ENCODE results near the gene CD300E. TPM values are rescaled to one million over a fixed set of nuclear protein-coding genes. Genes with fewer than 3 reads are reported as not detected.

Gene CD300E
- total RNA-seq, 1 experiment from 2014 or later, result not detected

- POLR2A ChIA-PET (ENCODE audit: low non-redundant PET), result no interaction called here
- intact Hi-C loops (cut with micrococcal nuclease; ENCODE audit: unreplicated experiment), result loop anchor here (10.0 kb wide), 1 partner anchor 241 kb away; the partner anchor contains the start of genes BTBD17 and GPR142
- TF ChIP-seq EZH2 (IDR thresholded peaks at IDR 0.05; ENCODE audit: borderline replicate concordance, low read depth, low read length, poor library complexity, severe bottlenecking), result no peak
- no peak overlapping the region for H3K4me3 ChIP-seq (ENCODE audit: low read depth, low read length, poor library complexity, severe bottlenecking)
- H3K27ac ChIP-seq (ENCODE audit: low read depth, low read length, poor library complexity, severe bottlenecking), result no peak overlapping the region
- CTCF ChIA-PET, result no interaction called here
- BruUV-seq (replicated peaks), result no TSS peak
- H3K9me3 ChIP-seq (ENCODE audit: low read depth, low read length, poor library complexity, severe bottlenecking), result no peaks in the 10 kb centered on the region
- no peak for DNase-seq (ENCODE audit: low spot score)
- H3K27me3 ChIP-seq (replicated peaks; ENCODE audit: insufficient read depth, low read depth, low read length, poor library complexity), result peaks cover 42% of the 10 kb centered on the region
- no peaks in the 10 kb centered on the region for H3K36me3 ChIP-seq (ENCODE audit: insufficient read depth, low read length, poor library complexity, severe bottlenecking)
- H3K4me1 ChIP-seq (ENCODE audit: insufficient read depth, low read length, poor library complexity, severe bottlenecking), result no peaks in the 10 kb centered on the region
These were observed 18.2 kb downstream of the CD300E start for GRCh38 chr17:74605361-74605760.

- intact Hi-C loops (cut with micrococcal nuclease; ENCODE audit: unreplicated experiment), result loop anchor here (10.0 kb wide), 1 partner anchor 240 kb away; the partner anchor contains the start of genes BTBD17 and GPR142
- Histone ChIP-seq H3K9me3 (ENCODE audit: low read depth, low read length, poor library complexity, severe bottlenecking) (no peaks in the 10 kb centered on the region), H3K27me3 (replicated peaks; ENCODE audit: insufficient read depth, low read depth, low read length, poor library complexity) (peaks cover 39% of the 10 kb centered on the region), H3K4me3 (ENCODE audit: low read depth, low read length, poor library complexity, severe bottlenecking) (no peak overlapping the region), H3K4me1 (ENCODE audit: insufficient read depth, low read length, poor library complexity, severe bottlenecking) (no peaks in the 10 kb centered on the region), H3K27ac (ENCODE audit: low read depth, low read length, poor library complexity, severe bottlenecking) (no peak overlapping the region), H3K36me3 (ENCODE audit: insufficient read depth, low read length, poor library complexity, severe bottlenecking) (no peaks in the 10 kb centered on the region)
- DNase-seq (ENCODE audit: low spot score), result no peak
- no TSS peak for BruUV-seq (replicated peaks)
- POLR2A ChIA-PET (ENCODE audit: low non-redundant PET), result no interaction called here
- CTCF ChIA-PET, result no interaction called here
- TF ChIP-seq CTCF (conservative IDR thresholded peaks at IDR 0.05; ENCODE audit: low read depth, low read length) (no peak), EZH2 (IDR thresholded peaks at IDR 0.05; ENCODE audit: borderline replicate concordance, low read depth, low read length, poor library complexity, severe bottlenecking) (no peak)
These were observed 18.8 kb downstream of the CD300E start for GRCh38 chr17:74604761-74605160.

GRCh38 chr17:74604200-74604599 is 19.3 kb downstream of the CD300E start:
- BruUV-seq (replicated peaks), result no TSS peak
- no peaks in the 10 kb centered on the region for H3K9me3 ChIP-seq (ENCODE audit: low read depth, low read length, poor library complexity, severe bottlenecking)
- TF ChIP-seq CTCF (conservative IDR thresholded peaks at IDR 0.05; ENCODE audit: low read depth, low read length) (no peak), EZH2 (IDR thresholded peaks at IDR 0.05; ENCODE audit: borderline replicate concordance, low read depth, low read length, poor library complexity, severe bottlenecking) (no peak)
- H3K4me3 ChIP-seq (ENCODE audit: low read depth, low read length, poor library complexity, severe bottlenecking), result no peak overlapping the region
- H3K27me3 ChIP-seq (replicated peaks; ENCODE audit: insufficient read depth, low read depth, low read length, poor library complexity), result peaks cover 39% of the 10 kb centered on the region
- ChIA-PET CTCF (no interaction called here), POLR2A (ENCODE audit: low non-redundant PET) (no interaction called here)
- H3K4me1 ChIP-seq (ENCODE audit: insufficient read depth, low read length, poor library complexity, severe bottlenecking), result no peaks in the 10 kb centered on the region
- no peak for DNase-seq (ENCODE audit: low spot score)
- H3K36me3 ChIP-seq (ENCODE audit: insufficient read depth, low read length, poor library complexity, severe bottlenecking), result no peaks in the 10 kb centered on the region
- intact Hi-C loops (cut with micrococcal nuclease; ENCODE audit: unreplicated experiment), result loop anchor here (10.0 kb wide), 1 partner anchor 239 kb away; the partner anchor contains the start of genes BTBD17 and GPR142
- H3K27ac ChIP-seq (ENCODE audit: low read depth, low read length, poor library complexity, severe bottlenecking), result no peak overlapping the region

GRCh38 chr17:74603746-74604145 is 19.8 kb downstream of the CD300E start:
- Histone ChIP-seq H3K27me3 (replicated peaks; ENCODE audit: insufficient read depth, low read depth, low read length, poor library complexity) (peaks cover 39% of the 10 kb centered on the region), H3K4me3 (ENCODE audit: low read depth, low read length, poor library complexity, severe bottlenecking) (no peak overlapping the region), H3K4me1 (ENCODE audit: insufficient read depth, low read length, poor library complexity, severe bottlenecking) (no peaks in the 10 kb centered on the region), H3K9me3 (ENCODE audit: low read depth, low read length, poor library complexity, severe bottlenecking) (no peaks in the 10 kb centered on the region), H3K27ac (ENCODE audit: low read depth, low read length, poor library complexity, severe bottlenecking) (no peak overlapping the region), H3K36me3 (ENCODE audit: insufficient read depth, low read length, poor library complexity, severe bottlenecking) (no peaks in the 10 kb centered on the region)
- CTCF ChIA-PET, result interaction anchor here (0.6 to 1.2 kb wide), 3 partner anchors 13 to 236 kb away, joined by 3 to 4 read pairs (median 4); no protein-coding TSS in a partner anchor
- POLR2A ChIA-PET (ENCODE audit: low non-redundant PET), result no interaction called here
- TF ChIP-seq EZH2 (IDR thresholded peaks at IDR 0.05; ENCODE audit: borderline replicate concordance, low read depth, low read length, poor library complexity, severe bottlenecking), result no peak
- TF ChIP-seq CTCF (conservative IDR thresholded peaks at IDR 0.05; ENCODE audit: low read depth, low read length), result no peak
- BruUV-seq (replicated peaks), result no TSS peak
- no peak for DNase-seq (ENCODE audit: low spot score)
- intact Hi-C loops (cut with micrococcal nuclease; ENCODE audit: unreplicated experiment), result loop anchor here (10.0 kb wide), 1 partner anchor 239 kb away; the partner anchor contains the start of genes BTBD17 and GPR142

Measured in A673 (cell line).